HG02981 (cell line): ENCODE results near the gene COG7.
"Not testable (repeated sequence)": the region's sequence is repeated elsewhere in the genome, so short reads cannot be mapped to it uniquely, and the experiment has no call there.

Experiments used
- ATAC-seq: cut with Tn5 transposase; IDR thresholded peaks from one replicate; pipeline ENCODE4 v1.9.1; 2021; ENCODE audit warnings: mild to moderate bottlenecking, moderate library complexity; ENCODE audit not compliant: unreplicated experiment

COG7 gene

GRCh38 chr16:23388786-23389185, 64.2 kb downstream of the COG7 start:
- ATAC-seq, result no peak

- no peak for ATAC-seq
Measured at GRCh38 chr16:23387666-23388065, 65.3 kb downstream of the COG7 start.

- no peak for ATAC-seq
Measured at GRCh38 chr16:23385441-23385840, 67.5 kb downstream of the COG7 start.

- ATAC-seq, result no peak
Measured at GRCh38 chr16:23384878-23385277, 68.1 kb downstream of the COG7 start.

- ATAC-seq, result no peak
Measured at GRCh38 chr16:23383881-23384280, 69.1 kb downstream of the COG7 start.

GRCh38 chr16:23382279-23382678, 70.7 kb downstream of the COG7 start:
- no peak for ATAC-seq

GRCh38 chr16:23381702-23382101, 71.3 kb downstream of the COG7 start:
- ATAC-seq, result not testable (repeated sequence)

GRCh38 chr16:23380501-23380951, 72.5 kb downstream of the COG7 start:
- ATAC-seq, result no peak

GRCh38 chr16:23379707-23380106, 73.3 kb downstream of the COG7 start:
- ATAC-seq, result no peak

GRCh38 chr16:23378921-23379320, 74.1 kb downstream of the COG7 start:
- no peak for ATAC-seq

GRCh38 chr16:23378256-23378655, 74.7 kb downstream of the COG7 start:
- ATAC-seq, result no peak

GRCh38 chr16:23377071-23377931, 75.7 kb downstream of the COG7 start:
- ATAC-seq, result no peak

GRCh38 chr16:23375643-23376042, 77.3 kb downstream of the COG7 start:
- no peak for ATAC-seq

GRCh38 chr16:23374721-23375510, 78.1 kb downstream of the COG7 start:
- no peak for ATAC-seq

- ATAC-seq, result no peak
Measured at GRCh38 chr16:23373436-23374219, 79.4 kb downstream of the COG7 start.

GRCh38 chr16:23371368-23371767, 81.6 kb downstream of the COG7 start:
- no peak for ATAC-seq

- no peak for ATAC-seq
Measured at GRCh38 chr16:23369416-23369815, 83.6 kb downstream of the COG7 start.

- no peak for ATAC-seq
Measured at GRCh38 chr16:23368469-23368868, 84.5 kb downstream of the COG7 start.

GRCh38 chr16:23367988-23368387, 85.0 kb downstream of the COG7 start:
- ATAC-seq, result no peak

- no peak for ATAC-seq
Measured at GRCh38 chr16:23367564-23367963, 85.4 kb downstream of the COG7 start.

GRCh38 chr16:23366341-23366740, 86.6 kb downstream of the COG7 start:
- not testable (repeated sequence) for ATAC-seq
